ENCODE results near the gene SQSTM1. TPM values are rescaled to one million over a fixed set of nuclear protein-coding genes. Genes with fewer than 3 reads are reported as not detected.
A peak's percentile ranks its signal among the peaks of the same experiment; 100 is the strongest.

SQSTM1 gene
- total and polyA plus RNA-seq, 5 experiments from 2014 or later: 144 to 370 (median 157) TPM

DNA sequence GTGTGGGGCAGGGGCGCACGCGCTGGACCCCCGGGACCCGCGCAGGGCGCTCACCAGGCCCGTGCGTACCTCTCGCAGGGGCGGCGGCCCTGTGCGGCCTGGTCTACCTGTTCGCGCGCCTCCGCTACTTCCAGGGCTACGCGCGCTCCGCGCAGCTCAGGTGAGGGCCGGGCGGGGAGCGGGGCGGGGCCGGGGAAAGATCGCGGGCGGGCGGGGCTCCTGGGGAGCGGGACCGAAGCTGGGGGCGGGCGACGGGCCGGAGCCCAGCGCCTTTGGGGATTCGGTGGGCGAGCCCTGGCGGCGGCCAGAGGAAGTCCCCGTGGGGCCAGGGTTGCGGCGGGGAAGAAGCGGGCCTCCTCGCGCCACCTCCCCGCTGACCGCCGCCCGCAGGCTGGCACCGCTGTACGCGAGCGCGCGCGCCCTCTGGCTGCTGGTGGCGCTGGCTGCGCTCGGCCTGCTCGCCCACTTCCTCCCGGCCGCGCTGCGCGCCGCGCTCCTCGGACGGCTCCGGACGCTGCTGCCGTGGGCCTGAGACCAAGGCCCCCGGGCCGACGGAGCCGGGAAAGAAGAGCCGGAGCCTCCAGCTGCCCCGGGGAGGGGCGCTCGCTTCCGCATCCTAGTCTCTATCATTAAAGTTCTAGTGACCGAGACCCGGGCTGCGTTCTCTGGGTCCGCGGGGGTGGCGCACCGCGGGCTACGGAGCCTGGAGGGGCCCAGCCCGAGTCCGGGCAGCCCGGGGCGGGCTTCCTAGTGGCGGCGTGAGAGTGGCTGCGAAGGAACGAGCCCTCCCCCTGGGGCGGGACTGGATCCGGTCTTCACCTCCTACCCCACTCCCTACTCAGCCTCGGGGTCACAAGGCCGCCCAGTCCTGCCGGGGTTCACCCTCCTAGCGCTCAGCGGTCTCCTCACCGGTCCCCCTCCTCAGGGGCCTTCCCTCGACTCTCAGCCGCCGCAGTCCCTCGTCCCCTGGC is 24.6 kb upstream of the SQSTM1 start:
- peak; percentile 62 to 68 for ATAC-seq
- Mint-ChIP-seq H3K9me3 (no peaks in the 10 kb centered on the region), H3K36me3 (peaks cover 0 to 14% (median 0%) of the 10 kb centered on the region in 3 donors), H3K4me1 (peaks cover 18 to 37% (median 32%) of the 10 kb centered on the region in 4 donors), H3K4me3 (peak overlapping the region; percentile 62 to 82 (median 67)), H3K27me3 (no peaks in the 10 kb centered on the region), H3K27ac (peak overlapping the region in 5 of 10 donors; percentile 8 to 68 (median 29))
- DNase-seq: peak; percentile 44 to 76 (median 60)
- POLR2A ChIA-PET: interaction anchor here (0.5 to 5.3 kb wide), 9 partner anchors 10 to 275 kb away, joined by 3 to 41 read pairs (median 4); partner anchors contain the start of genes HNRNPH1, RNF130 and SQSTM1

DNA sequence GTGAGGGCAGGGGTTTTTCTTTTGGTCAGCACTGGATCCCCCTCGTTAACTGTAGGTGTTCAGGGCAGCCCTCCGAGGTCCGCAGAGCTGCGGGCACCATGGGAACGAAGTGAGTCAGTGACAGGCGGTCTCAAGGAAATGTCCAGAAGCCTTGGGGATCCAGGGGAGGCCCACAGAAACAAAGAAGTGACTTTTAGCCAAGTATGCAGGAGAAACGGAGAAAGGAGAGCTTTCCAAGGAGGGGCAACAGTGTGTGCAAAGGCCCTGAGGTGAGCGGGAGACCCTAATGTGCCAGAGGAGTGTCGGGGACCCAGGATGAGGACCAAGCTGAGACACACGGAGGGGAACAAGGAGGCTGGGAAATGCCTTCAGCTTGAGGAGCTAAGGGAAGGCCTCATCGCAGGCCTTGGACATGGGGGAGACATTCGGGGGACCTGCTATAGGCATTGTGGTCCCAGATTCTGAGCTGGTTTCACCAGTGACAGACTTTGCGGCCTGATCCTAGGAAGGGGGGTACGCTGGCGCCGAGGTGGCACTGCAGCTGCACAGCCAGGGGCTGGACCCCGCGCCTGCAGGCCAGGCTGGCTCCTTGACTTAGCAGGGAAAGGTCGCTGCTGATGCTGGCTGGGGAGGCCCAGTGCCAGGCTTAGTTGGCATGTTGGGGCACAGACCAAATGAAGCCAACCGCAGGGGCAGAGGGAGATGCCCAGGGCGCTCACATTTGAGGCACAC is 23.7 kb upstream of the SQSTM1 start:
- Mint-ChIP-seq H3K27me3 (peaks cover 0 to 2% (median 0%) of the 10 kb centered on the region in 5 donors), H3K36me3 (peaks cover 0 to 16% (median 2%) of the 10 kb centered on the region in 3 donors), H3K4me1 (peaks cover 22 to 42% (median 37%) of the 10 kb centered on the region in 4 donors), H3K9me3 (no peaks in the 10 kb centered on the region), H3K27ac (peak overlapping the region in 5 of 10 donors; percentile 43 to 68 (median 48)), H3K4me3 (peak overlapping the region; percentile 62 to 82 (median 67))
- no peak for DNase-seq
- no peak for ATAC-seq
- POLR2A ChIA-PET: interaction anchor here (0.5 to 5.3 kb wide), 11 partner anchors 9 to 457 kb away, joined by 3 to 41 read pairs (median 4); partner anchors contain the start of genes HNRNPH1, RNF130 and SQSTM1

DNA sequence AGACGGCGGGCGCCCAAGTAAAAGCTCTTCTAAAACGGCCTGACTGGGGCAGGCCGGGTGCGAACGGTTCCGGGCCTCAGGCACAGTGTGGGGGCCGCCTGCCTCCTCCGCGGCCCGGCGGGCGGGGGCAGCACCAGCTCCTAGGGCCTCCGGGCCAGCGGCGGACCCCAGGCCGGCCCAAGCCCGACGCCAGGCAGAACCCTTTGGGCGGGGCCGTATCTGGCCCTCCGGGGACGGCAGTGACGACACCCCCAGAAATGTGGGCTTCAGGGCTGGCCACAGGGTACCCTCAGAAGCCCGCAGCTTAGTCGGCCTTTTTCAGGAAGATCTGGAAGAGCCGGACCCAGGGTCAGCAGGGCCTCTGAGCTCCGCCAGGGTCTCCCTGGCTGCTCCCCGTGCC is 23.0 kb upstream of the SQSTM1 start:
- no peak for DNase-seq
- POLR2A ChIA-PET: interaction anchor here (0.6 to 5.3 kb wide), 5 partner anchors 23 to 274 kb away, joined by 3 to 41 read pairs (median 7); partner anchors contain the start of genes HNRNPH1, RNF130 and SQSTM1
- peaks cover 0 to 16% (median 2%) of the 10 kb centered on the region in 3 donors for H3K36me3 Mint-ChIP-seq

DNA sequence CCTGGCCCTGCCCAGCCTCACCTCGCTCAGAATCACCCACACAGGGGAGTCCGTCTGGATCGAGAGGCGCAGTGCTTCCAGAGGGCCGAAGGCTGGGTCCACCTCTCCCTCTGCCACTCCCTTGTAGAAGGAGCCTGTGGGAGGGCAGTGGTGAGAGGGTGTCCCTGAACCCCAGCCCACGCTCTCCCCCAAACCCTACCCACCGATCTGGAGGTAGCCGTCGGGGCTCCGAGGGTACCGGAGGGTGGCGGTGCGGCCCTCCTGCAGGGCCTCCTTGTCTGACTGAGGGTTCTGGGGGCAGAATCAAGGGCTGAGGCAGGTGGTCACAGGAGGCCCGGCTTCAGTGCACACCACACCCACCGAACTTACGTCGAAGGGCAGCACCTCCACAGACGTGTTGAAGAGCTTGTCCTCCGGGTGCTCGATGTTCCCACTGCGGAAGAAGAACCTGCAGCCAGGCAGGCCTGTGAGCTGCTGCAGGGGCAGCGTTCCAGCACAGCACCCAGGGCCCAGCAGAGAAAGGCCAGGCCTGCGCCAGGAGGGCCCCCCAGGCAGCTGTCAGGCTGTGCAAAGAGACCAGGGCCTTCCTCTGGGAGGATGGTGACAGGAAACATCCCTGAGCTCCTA is 22.4 kb upstream of the SQSTM1 start:
- Mint-ChIP-seq H3K27ac (no peak overlapping the region), H3K4me1 (peaks cover 20 to 43% (median 38%) of the 10 kb centered on the region in 4 donors), H3K27me3 (peaks cover 0 to 2% (median 0%) of the 10 kb centered on the region in 5 donors), H3K4me3 (no peak overlapping the region), H3K36me3 (peaks cover 0 to 16% (median 2%) of the 10 kb centered on the region in 3 donors), H3K9me3 (no peaks in the 10 kb centered on the region)
- ATAC-seq: no peak
- DNase-seq: no peak
- POLR2A ChIA-PET: interaction anchor here (5.3 kb wide), 1 partner anchor 22 kb away, joined by 41 read pairs; the partner anchor contains the start of gene SQSTM1

More for the DNA sequence above, 23.0 kb upstream of the SQSTM1 start:
- H3K27me3 Mint-ChIP-seq: peaks cover 0 to 2% (median 0%) of the 10 kb centered on the region in 5 donors
- no peaks in the 10 kb centered on the region for H3K9me3 Mint-ChIP-seq
- peaks cover 21 to 43% (median 38%) of the 10 kb centered on the region in 4 donors for H3K4me1 Mint-ChIP-seq
- no peak for ATAC-seq
- peak overlapping the region in 2 of 10 donors; percentile 1 to 65 for H3K4me3 Mint-ChIP-seq
- H3K27ac Mint-ChIP-seq: no peak overlapping the region

DNA sequence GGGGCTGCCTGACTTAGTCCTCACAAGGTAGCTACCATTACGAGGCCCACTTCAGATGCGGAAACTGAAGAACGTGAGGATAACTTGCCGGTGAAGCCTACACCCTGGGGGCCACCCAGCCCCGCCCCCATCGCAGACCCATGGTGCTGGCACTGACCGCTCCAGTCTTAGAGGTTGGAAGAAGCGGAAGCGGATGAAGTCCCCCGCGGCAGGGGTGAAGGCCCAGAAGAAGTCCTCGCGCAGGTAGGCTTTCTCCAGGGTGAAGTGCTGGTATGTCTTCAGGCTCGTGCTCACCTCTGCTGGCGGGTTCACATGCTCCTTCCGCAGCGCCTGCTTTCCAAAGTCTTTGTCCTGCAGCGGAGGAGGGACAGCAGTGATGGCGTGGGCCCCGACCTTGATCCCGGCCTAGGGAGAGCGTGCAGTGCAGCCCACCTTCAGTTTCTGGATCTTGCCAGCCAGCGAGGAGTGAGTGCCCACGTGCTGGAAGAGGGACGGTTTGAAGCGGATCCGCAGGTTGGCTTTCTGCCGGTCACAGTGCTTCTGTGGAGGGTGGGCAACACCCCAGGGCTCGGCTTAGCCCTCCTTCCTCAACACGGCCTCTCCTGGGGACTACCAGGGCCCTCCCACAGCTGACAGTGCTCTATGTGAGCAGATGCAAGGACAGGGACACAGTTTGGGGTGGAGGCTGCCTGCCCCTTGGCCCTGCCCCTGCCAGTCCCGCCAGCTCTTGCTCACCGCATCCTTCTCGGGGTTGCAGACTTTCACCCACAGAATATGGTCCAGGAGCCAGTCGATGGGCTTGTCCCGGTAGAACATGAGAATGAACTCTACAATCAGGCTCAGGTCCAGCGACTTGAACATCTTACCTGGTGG is 21.7 kb upstream of the SQSTM1 start:
- H3K9me3 Mint-ChIP-seq: no peaks in the 10 kb centered on the region
- H3K27ac Mint-ChIP-seq: peak overlapping the region in 3 of 10 donors; percentile 25 to 51 (median 27)
- DNase-seq (no peak), ATAC-seq (no peak)
- H3K4me3 Mint-ChIP-seq: peak overlapping the region in 2 of 10 donors; percentile 2 to 58
- peaks cover 0 to 2% (median 0%) of the 10 kb centered on the region in 5 donors for H3K27me3 Mint-ChIP-seq
- peaks cover 0 to 16% (median 2%) of the 10 kb centered on the region in 3 donors for H3K36me3 Mint-ChIP-seq
- peaks cover 18 to 43% (median 37%) of the 10 kb centered on the region in 4 donors for H3K4me1 Mint-ChIP-seq
- POLR2A ChIA-PET: no interaction called here

DNA sequence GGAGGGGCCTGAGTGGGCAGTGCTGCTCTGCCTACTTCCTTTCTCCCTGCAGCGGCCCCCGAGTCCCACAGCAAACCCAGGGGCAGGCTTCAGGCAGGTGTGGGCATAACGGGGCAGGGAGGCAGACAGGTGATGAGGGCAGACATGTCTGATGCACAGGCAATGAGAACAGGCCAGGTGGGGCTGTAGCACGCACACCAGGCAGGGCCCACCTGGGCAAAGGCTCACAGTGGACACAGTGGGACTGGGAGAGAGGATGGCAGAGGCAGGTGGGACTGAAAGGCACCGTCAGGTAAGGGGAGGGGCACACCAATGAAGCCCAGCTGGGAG is 21.1 kb upstream of the SQSTM1 start:
- peaks cover 0 to 16% (median 2%) of the 10 kb centered on the region in 3 donors for H3K36me3 Mint-ChIP-seq
- H3K27me3 Mint-ChIP-seq: peaks cover 0 to 2% (median 0%) of the 10 kb centered on the region in 5 donors
- no peak for DNase-seq
- peaks cover 20 to 43% (median 37%) of the 10 kb centered on the region in 4 donors for H3K4me1 Mint-ChIP-seq
- ATAC-seq: no peak
- H3K27ac Mint-ChIP-seq: peak overlapping the region in 2 of 10 donors; percentile 25 to 34
- no peak overlapping the region for H3K4me3 Mint-ChIP-seq
- H3K9me3 Mint-ChIP-seq: no peaks in the 10 kb centered on the region
- POLR2A ChIA-PET: no interaction called here

DNA sequence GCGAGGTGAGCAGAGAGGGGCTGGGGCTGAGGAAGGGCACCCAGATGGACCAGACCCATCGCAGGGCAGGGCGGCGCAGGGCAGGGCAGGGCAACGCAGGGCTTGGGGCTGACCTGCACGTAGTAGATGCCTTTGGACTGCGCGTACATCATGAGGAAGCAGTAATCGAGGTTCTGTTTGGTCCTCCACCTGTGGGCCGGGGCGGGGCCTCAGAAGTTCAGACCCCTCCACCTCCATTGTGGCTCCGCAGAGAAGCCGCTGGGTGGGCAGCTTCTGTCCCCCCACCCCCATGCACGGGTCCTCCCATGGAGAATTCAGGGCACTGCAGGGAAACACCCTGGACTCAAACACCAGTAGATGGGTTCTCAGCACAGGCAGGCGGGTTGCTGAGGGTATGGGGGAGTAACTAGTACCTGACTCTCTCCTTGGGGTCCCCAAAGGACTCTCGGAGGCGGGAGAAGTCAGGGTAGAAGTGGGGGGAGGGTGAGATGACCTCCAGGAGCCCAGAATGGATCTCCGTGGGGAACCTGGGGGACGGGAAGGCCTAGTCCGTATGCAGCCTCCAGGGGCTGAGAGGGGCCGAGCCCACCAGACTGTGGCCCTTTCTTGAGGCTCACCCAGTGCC is 20.5 kb upstream of the SQSTM1 start:
- H3K4me1 Mint-ChIP-seq: peaks cover 25 to 46% (median 37%) of the 10 kb centered on the region in 4 donors
- no peak for ATAC-seq
- H3K9me3 Mint-ChIP-seq: no peaks in the 10 kb centered on the region

DNA sequence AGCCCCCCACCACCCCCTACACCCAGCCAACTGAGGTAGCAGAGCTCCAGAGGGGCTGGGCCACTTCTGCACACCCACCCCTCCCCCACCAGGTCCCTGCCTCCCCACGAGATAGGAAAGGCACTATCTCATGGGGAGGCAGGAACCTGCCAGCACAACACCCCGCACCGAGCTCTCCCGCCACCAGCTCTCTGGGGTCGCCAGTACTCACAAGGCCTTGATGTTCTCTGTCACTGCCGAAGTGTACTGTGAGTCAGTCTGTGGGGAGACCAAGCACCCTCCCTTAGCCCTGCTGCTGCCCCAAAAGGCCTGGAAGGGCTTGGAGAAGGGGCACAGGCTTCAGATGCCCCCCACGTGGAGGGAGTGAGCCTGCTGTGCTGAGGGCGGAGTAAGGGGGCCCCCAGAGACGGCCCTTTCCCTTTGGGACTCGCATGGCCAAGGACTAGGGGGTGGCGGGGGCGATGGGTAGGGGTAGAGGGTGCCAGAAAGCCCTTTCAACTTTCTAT is 20.0 kb upstream of the SQSTM1 start:
- DNase-seq (no peak), ATAC-seq (no peak)
- POLR2A ChIA-PET: interaction anchor here (0.5 to 7.8 kb wide), 3 partner anchors 20 to 285 kb away, joined by 3 to 154 read pairs (median 6); partner anchors contain the start of gene SQSTM1
- Mint-ChIP-seq H3K27ac (no peak overlapping the region), H3K36me3 (peaks cover 0 to 16% (median 2%) of the 10 kb centered on the region in 3 donors), H3K27me3 (peaks cover 0 to 3% (median 0%) of the 10 kb centered on the region in 5 donors), H3K4me3 (no peak overlapping the region), H3K4me1 (peaks cover 28 to 50% (median 40%) of the 10 kb centered on the region in 4 donors), H3K9me3 (no peaks in the 10 kb centered on the region)

More for the DNA sequence above, 20.5 kb upstream of the SQSTM1 start:
- peaks cover 0 to 3% (median 0%) of the 10 kb centered on the region in 5 donors for H3K27me3 Mint-ChIP-seq
- no peak overlapping the region for H3K4me3 Mint-ChIP-seq
- no peak for DNase-seq
- POLR2A ChIA-PET: interaction anchor here (0.9 to 7.8 kb wide), 2 partner anchors 20 to 106 kb away, joined by 3 to 154 read pairs; partner anchors contain the start of gene SQSTM1
- no peak overlapping the region for H3K27ac Mint-ChIP-seq
- H3K36me3 Mint-ChIP-seq: peaks cover 0 to 16% (median 2%) of the 10 kb centered on the region in 3 donors

DNA sequence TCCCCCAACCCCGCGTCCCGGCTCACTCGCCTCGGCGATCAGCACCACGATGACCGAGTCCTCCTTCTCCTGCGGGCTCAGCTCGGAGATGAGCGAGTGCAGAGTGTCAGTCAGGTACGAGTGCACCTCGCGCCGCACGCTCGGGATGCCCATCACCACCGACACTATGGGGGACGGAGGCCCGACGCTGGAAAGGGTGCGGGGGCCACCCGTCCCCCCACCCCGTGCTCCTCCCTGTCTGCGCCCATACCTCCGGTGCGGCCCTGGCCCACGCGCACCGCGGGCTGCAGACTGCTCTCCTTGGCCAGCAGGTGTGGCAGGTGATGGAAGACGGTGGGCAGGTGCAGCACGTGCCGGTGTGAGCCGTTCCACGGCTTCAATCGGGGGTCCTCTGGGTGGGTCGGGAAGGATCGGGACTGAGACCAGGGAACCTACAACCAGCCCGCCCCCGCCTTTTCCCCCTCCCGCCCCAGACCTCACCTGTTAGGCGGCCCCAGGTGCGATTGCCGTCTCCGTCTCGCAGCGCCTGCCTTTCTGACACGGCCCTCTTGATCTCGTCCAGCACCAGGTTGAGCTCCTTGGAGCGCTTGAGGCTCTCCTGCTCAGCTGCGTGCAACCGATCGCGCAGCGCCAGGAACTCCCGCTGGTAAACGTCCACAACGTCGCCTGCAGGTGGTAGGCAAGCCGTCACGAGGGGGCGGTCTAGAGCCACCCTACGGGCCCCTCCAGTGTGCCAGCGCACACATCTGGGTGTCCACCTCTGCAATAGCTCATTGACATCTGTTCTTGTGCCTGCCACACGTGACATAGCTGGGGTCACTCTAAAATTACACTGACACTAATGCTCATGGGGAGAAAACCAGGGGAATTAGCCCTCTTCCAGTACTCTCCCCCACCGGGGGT is 19.1 kb upstream of the SQSTM1 start:
- peaks cover 0 to 16% (median 2%) of the 10 kb centered on the region in 3 donors for H3K36me3 Mint-ChIP-seq
- peaks cover 27 to 48% (median 40%) of the 10 kb centered on the region in 4 donors for H3K4me1 Mint-ChIP-seq
- peak overlapping the region in 6 of 10 donors; percentile 23 to 90 (median 74) for H3K27ac Mint-ChIP-seq
- peaks cover 0 to 3% (median 0%) of the 10 kb centered on the region in 5 donors for H3K27me3 Mint-ChIP-seq
- H3K4me3 Mint-ChIP-seq: peak overlapping the region in 9 of 10 donors; percentile 36 to 68 (median 52)
- DNase-seq: peak; percentile 67 to 88 (median 80)
- peak; percentile 51 to 66 for ATAC-seq
- no peaks in the 10 kb centered on the region for H3K9me3 Mint-ChIP-seq
- POLR2A ChIA-PET: interaction anchor here (0.5 to 7.8 kb wide), 11 partner anchors 19 to 284 kb away, joined by 3 to 154 read pairs (median 5); partner anchors contain the start of genes MRNIP and SQSTM1

All from naive thymus-derived CD8-positive, alpha-beta T cell (primary cell).